Measurements from ENCODE around the gene HAND1. TPM values are rescaled to one million over a fixed set of nuclear protein-coding genes. Genes with fewer than 3 reads are reported as not detected.

HAND1 gene
- total RNA-seq, 4 donors from 2014 or later, result not detected

DNA sequence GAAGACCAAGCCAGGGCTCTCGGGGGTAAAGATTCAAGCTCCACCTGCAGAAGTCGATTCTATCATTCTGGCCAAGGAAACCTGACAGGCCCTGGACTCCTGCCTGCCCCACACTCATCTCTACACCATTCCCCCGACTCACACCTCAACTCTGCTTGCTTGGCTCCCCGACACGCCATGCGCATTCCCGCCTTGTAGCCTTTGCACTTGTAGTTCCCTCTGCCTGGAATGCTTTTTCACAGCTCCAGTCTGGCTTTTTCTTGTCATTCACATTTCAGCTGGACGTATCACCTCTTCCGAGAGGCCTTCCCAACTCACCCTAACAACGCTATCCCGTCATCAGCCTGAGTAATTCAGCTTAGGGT, 28.7 kb upstream of the HAND1 start:
- no peaks in the 10 kb centered on the region for H3K4me1 ChIP-seq
- WGBS, 2 donors (ENCODE audit: low coverage in 1 of 2), result 70 to 82% methylated on average over 10 to 11 of the region's 11 CpGs
- no peak overlapping the region for H3K27ac ChIP-seq
- H3K9me3 ChIP-seq, result no peaks in the 10 kb centered on the region
- H3K36me3 ChIP-seq, result no peaks in the 10 kb centered on the region
- peaks cover 59% of the 10 kb centered on the region for H3K27me3 ChIP-seq
- ATAC-seq, result no peak
- no peak overlapping the region for H3K4me3 ChIP-seq
- TF ChIP-seq EP300 (IDR thresholded peaks at IDR 0.05) (no peak), POLR2AphosphoS5 (IDR thresholded peaks at IDR 0.05) (no peak), POLR2A (IDR thresholded peaks at IDR 0.05) (no peak)
- TF ChIP-seq, protein P1, sequence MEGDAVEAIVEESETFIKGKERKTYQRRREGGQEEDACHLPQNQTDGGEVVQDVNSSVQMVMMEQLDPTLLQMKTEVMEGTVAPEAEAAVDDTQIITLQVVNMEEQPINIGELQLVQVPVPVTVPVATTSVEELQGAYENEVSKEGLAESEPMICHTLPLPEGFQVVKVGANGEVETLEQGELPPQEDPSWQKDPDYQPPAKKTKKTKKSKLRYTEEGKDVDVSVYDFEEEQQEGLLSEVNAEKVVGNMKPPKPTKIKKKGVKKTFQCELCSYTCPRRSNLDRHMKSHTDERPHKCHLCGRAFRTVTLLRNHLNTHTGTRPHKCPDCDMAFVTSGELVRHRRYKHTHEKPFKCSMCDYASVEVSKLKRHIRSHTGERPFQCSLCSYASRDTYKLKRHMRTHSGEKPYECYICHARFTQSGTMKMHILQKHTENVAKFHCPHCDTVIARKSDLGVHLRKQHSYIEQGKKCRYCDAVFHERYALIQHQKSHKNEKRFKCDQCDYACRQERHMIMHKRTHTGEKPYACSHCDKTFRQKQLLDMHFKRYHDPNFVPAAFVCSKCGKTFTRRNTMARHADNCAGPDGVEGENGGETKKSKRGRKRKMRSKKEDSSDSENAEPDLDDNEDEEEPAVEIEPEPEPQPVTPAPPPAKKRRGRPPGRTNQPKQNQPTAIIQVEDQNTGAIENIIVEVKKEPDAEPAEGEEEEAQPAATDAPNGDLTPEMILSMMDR (IDR thresholded peaks at IDR 0.05), result no peak

DNA sequence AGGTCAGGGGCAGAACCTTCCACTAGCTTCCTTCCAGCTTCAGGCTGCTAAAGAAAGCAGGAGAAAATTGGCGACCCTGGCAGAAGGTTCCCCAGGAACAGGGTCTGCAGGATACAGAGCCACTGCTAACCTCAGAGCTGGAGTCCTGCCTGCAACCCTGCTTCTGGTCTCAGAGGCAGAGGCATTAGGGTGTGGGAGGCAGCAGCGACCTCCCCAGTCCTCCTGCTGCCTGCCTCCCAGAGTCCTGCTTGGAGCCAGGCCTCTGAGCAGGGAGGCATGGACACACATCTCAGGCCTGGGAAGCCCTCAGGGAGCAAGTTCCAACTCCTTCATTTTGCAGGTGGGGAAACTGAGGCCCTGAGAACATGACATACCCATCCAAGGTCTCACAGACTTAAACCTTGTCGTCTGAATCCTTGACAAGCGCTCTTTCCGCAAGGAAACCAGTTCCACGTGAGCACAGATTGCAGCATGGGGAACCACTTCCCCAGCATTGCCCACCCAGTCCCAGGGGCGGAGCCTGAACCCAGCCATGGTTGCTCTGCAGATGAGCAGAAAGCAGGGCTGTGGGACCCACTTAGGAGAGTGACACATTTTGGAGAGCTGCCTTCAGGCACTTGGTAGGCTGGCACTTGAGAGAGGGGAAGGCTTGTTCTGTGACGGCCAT, 28.2 kb upstream of the HAND1 start:
- no peak overlapping the region for H3K27ac ChIP-seq
- WGBS, 2 donors (ENCODE audit: low coverage in 1 of 2), result 86 to 91% methylated on average over 3 to 5 of the region's 8 CpGs
- no peak for ATAC-seq

DNA sequence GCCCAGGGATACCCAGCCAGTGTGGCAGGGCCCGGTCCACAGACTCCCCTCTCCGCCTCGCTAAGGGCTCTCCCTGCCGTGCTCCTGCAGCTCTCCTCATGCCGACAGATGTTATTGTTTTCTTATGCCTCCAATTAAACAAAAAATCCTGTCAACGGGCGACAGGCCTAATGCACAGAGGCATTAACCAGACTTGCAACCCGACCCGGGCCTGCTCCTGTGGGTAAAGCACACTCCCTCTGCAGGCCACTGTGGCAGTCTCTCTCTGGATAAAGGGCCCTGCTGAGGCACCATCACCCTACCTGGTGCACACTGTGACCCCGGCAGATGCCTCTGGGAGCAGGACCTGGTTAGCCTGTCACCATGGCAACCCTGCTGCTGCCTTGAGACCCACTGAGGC, 27.5 kb upstream of the HAND1 start:
- no peak overlapping the region for H3K27ac ChIP-seq
- no peak for TF ChIP-seq EP300 (IDR thresholded peaks at IDR 0.05)
- TF ChIP-seq, protein P1 (IDR thresholded peaks at IDR 0.05), result no peak
- ATAC-seq, result no peak
- no peak overlapping the region for H3K4me3 ChIP-seq
- H3K9me3 ChIP-seq, result no peaks in the 10 kb centered on the region
- H3K27me3 ChIP-seq, result peaks cover 52% of the 10 kb centered on the region
- no peaks in the 10 kb centered on the region for H3K36me3 ChIP-seq
- WGBS, 2 donors (ENCODE audit: low coverage in 1 of 2), result 51% methylated on average over 8 of the region's 10 CpGs; no CpG with 5 or more reads in 1 of the 2 donors
- H3K4me1 ChIP-seq, result no peaks in the 10 kb centered on the region

More for the DNA sequence above, 28.2 kb upstream of the HAND1 start:
- Histone ChIP-seq H3K4me1 (no peaks in the 10 kb centered on the region), H3K4me3 (no peak overlapping the region), H3K36me3 (no peaks in the 10 kb centered on the region), H3K27me3 (peaks cover 58% of the 10 kb centered on the region), H3K9me3 (no peaks in the 10 kb centered on the region)
- no peak for TF ChIP-seq EP300 (IDR thresholded peaks at IDR 0.05)
- no peak for TF ChIP-seq POLR2A (IDR thresholded peaks at IDR 0.05)
- TF ChIP-seq, protein P1 (IDR thresholded peaks at IDR 0.05), result no peak
- no peak for TF ChIP-seq POLR2AphosphoS5 (IDR thresholded peaks at IDR 0.05)

DNA sequence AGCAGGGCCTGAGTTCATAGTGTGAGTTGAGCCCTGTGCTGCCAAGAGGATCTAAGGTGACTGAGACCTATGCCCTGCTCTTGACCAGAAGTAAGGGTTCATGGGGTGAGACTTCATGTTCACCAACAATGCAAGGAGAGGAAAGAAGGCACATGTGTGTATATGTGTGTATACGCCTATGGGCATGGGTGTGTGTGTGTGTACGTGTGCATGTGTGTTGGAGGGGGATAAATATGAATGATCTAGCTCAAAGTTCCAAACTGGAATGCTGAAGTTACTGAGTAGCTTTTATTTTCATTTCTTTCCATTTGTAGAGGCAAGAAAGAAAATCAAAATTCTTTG, 25.6 kb upstream of the HAND1 start:
- Histone ChIP-seq H3K9me3 (no peaks in the 10 kb centered on the region), H3K27me3 (peaks cover 43% of the 10 kb centered on the region), H3K4me3 (no peak overlapping the region), H3K27ac (no peak overlapping the region), H3K4me1 (no peaks in the 10 kb centered on the region), H3K36me3 (no peaks in the 10 kb centered on the region)
- ATAC-seq, result no peak
- 88 to 93% methylated on average over 2 of the region's 2 CpGs for WGBS, 2 donors (ENCODE audit: low coverage in 1 of 2)
- TF ChIP-seq POLR2AphosphoS5 (IDR thresholded peaks at IDR 0.05) (no peak), POLR2A (IDR thresholded peaks at IDR 0.05) (no peak), EP300 (IDR thresholded peaks at IDR 0.05) (no peak)
- TF ChIP-seq, protein P1 (IDR thresholded peaks at IDR 0.05), result no peak

DNA sequence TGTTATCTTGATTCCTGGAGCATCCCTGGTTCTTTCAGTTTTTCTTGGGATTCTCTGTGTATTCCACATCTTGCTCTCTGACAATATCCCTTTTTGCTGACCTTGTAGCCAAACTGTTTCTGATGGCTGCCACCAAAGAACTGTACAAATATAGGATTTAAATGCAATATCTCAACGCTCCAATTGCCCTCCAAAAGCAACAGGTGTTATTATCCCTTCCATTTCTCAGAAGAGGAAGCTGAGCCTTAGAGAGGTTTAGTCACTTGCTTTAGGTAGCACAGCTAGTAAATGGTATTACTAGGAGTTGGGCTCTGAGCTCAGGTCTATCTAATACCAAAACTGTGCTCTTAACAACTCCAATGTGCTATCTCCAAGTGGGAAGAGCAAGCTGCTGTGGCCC, 24.2 kb upstream of the HAND1 start:
- TF ChIP-seq, protein P1 (IDR thresholded peaks at IDR 0.05), result no peak
- TF ChIP-seq POLR2A (IDR thresholded peaks at IDR 0.05) (no peak), EP300 (IDR thresholded peaks at IDR 0.05) (no peak), POLR2AphosphoS5 (IDR thresholded peaks at IDR 0.05) (no peak)
- WGBS, 2 donors (ENCODE audit: low coverage in 1 of 2), result 100% methylated on average over 1 of the region's 1 CpG

More for the DNA sequence above, 24.2 kb upstream of the HAND1 start:
- H3K27ac ChIP-seq, result no peak overlapping the region
- no peaks in the 10 kb centered on the region for H3K9me3 ChIP-seq
- H3K27me3 ChIP-seq, result peaks cover 46% of the 10 kb centered on the region
- no peak overlapping the region for H3K4me3 ChIP-seq
- H3K36me3 ChIP-seq, result no peaks in the 10 kb centered on the region
- no peaks in the 10 kb centered on the region for H3K4me1 ChIP-seq
- ATAC-seq, result no peak

Measured in gastroesophageal sphincter (tissue), 4 donors.